NB4 (cell line): ENCODE results near the gene NTRK3.

Experiments used
- DNase-seq: peaks from one replicate; pipeline ENCODE4 v3.0.0; 2010; ENCODE audit warnings: low read depth
- H3K4me3 ChIP-seq: one replicate; pipeline ENCODE4 v1.5.1; 2011; ENCODE audit warnings: mild to moderate bottlenecking, low read depth, low read length, moderate library complexity
- MYC ChIP-seq: IDR thresholded peaks from 2 replicates; pipeline ENCODE4 v1.6.1; 2011; ENCODE audit warnings: low read depth, low read length
- POLR2A ChIP-seq: IDR thresholded peaks from 2 replicates; pipeline ENCODE4 v1.6.1; 2011; ENCODE audit warnings: mild to moderate bottlenecking; ENCODE audit not compliant: insufficient read length; ENCODE audit errors: extremely low read depth
- TF ChIP-seq, protein P1 (sequence below): IDR thresholded peaks from 2 replicates; pipeline ENCODE4 v1.6.1; 2011; ENCODE audit warnings: low read depth, low read length
- TF ChIP-seq, protein P2 (sequence below): IDR thresholded peaks from one replicate; pipeline ENCODE4 v1.5.1; 2012; ENCODE audit warnings: low read depth, low read length

NTRK3 gene

DNA sequence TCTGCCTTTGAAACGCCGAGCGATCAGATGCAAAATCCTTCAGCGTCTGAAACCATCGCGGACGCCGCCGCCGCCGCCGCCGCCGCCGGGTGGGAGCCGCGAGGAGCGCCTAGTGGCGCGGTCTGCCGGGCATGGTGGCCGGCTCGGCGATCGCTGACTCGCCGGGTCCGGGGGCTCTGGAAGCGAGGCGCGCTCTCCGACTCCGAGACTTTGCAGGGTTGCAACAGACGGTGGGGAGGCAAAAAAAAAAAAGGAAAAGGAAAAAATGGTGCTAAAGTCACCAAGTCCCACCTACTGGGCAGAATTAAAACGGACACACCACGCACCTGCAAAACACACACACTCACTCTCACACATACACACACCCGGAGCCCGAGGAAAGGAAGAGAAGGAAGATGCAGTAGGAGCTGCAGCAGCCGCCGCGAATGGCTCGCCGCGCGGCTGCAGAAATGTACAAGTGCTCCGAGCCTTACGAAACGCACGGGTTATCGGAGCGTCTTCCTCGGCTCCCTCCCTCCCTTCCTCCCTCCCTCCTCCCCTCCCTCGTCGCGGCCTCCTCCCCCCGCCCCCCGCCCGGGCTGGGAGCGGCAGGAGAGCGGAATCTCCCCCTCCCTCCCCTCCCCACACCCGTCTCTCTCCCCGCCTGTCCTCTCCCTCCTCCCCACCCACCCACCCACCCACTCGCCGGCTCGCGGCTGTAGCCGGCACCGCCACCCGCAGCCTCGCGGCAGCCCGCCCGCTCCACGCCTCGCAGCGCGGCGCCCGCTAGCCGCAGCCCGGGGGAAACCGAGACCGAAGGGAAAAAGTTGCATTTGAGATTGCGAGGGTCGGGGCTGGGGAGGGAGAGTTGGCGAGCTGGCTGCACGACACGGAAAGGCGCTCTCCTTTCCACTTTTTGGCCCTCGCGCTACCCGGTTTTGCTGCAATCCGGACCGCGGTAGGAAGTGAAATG lies at the start of gene NTRK3:
TSS of gene NTRK3 (minus strand) at position 461 of the 952 bp plus-strand sequence. CDS start 586 bp downstream, outside the sequence.
- H3K4me3 ChIP-seq, result no peak within 1 kb of the TSS
- no peak for DNase-seq
- TF ChIP-seq POLR2A, result no peak

DNA sequence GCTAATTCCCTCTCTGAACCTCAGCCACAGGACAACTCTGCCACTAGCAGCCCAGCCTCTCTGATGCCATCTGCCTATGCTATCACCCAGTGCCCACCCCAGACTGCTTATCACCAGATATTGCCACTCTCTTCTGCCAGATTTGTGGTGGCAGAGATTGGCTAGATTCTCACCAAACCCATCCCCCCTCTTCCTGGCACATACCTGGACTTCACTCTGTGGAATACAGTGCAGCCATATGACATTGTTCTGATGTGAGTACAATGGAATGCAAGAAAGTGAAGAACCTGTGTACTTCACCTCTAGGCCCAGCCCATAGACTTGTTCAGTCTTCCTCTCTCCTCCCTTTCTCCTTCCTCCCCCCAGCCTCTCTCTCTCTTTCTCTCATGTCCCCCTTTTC lies 46.9 kb upstream of the NTRK3 start:
- H3K4me3 ChIP-seq, result no peak overlapping the region
- no peak for DNase-seq
- TF ChIP-seq MYC (no peak), POLR2A (no peak)
- TF ChIP-seq, protein P1, sequence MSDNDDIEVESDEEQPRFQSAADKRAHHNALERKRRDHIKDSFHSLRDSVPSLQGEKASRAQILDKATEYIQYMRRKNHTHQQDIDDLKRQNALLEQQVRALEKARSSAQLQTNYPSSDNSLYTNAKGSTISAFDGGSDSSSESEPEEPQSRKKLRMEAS, result no peak
- TF ChIP-seq, protein P2, sequence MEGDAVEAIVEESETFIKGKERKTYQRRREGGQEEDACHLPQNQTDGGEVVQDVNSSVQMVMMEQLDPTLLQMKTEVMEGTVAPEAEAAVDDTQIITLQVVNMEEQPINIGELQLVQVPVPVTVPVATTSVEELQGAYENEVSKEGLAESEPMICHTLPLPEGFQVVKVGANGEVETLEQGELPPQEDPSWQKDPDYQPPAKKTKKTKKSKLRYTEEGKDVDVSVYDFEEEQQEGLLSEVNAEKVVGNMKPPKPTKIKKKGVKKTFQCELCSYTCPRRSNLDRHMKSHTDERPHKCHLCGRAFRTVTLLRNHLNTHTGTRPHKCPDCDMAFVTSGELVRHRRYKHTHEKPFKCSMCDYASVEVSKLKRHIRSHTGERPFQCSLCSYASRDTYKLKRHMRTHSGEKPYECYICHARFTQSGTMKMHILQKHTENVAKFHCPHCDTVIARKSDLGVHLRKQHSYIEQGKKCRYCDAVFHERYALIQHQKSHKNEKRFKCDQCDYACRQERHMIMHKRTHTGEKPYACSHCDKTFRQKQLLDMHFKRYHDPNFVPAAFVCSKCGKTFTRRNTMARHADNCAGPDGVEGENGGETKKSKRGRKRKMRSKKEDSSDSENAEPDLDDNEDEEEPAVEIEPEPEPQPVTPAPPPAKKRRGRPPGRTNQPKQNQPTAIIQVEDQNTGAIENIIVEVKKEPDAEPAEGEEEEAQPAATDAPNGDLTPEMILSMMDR, result no peak

DNA sequence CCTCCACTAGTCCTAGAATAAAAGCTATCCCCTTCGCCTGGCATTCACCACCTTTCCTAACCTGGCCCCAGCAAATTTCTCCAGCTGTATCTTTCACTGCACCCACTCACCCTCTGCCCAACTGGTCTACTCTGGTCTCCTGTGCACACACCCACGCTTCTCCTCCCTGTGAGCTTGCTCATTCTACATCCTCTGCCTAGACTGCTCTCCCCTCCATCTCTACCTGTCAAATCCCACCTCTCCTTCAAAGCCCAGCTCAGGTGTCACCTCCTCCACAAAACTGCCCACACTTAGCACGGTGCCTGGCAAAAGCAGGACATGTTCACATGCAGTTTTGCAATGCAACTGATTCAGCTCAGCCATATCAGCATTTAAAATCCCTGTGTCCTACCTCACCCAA lies 45.8 kb upstream of the NTRK3 start:
- TF ChIP-seq, protein P2, result no peak
- TF ChIP-seq POLR2A (no peak), MYC (no peak)
- TF ChIP-seq, protein P1, result no peak

DNA sequence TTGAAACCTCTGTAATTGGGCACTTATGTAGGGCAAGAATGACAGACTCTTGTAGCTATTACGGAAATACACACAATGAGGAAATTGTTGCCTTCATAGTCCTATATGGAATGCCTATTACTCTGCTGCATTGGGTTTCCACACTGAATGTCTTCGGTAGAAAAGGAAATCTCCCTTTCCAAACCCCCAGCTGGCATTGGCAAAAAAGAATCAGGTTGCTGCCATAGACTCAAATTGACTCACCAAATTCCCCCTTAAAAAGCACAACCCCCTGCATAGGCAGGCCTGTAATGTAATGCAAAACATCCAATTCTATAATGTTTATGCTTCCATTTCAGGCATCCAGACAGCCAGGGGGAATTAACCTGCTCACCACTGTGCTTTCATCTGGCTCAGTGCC lies 44.8 kb upstream of the NTRK3 start:
- H3K4me3 ChIP-seq, result no peak overlapping the region
- TF ChIP-seq MYC (no peak), POLR2A (no peak)
- TF ChIP-seq, protein P2, result no peak
- TF ChIP-seq, protein P1, result no peak
- no peak for DNase-seq

More for the DNA sequence above, 45.8 kb upstream of the NTRK3 start:
- H3K4me3 ChIP-seq, result no peak overlapping the region
- no peak for DNase-seq

DNA sequence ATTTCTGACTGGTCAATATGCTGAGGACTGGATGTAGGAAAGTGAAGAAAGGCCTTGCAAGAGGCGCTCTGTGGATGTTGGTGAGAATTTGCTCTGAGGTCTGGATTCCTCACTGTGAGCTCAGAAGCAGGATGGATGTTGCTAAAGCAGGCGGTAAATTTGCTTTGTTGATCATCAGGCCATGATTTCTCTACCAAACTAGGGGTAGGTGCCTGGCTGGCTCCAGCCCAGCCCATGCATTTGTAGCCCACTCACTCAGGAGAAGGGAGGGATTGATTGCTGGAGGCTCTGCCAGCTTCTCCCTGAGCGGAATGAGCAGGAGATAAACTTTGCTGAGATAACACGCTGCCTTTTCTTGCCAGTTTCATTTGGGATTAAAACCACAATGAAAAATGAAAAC lies 44.3 kb upstream of the NTRK3 start:
- H3K4me3 ChIP-seq, result no peak overlapping the region
- TF ChIP-seq, protein P2, result no peak
- TF ChIP-seq, protein P1, result no peak
- TF ChIP-seq POLR2A (no peak), MYC (no peak)
- no peak for DNase-seq

GRCh38 chr15:88300089-88300488 lies 43.5 kb upstream of the NTRK3 start:
- no peak overlapping the region for H3K4me3 ChIP-seq
- TF ChIP-seq, protein P2, result no peak
- TF ChIP-seq, protein P1, result no peak
- TF ChIP-seq POLR2A (no peak), MYC (no peak)
- DNase-seq, result no peak
